GM18867 (cell line): ENCODE data around the gene PRICKLE4.

Experiments
- ATAC-seq: cut with Tn5 transposase; IDR thresholded peaks from one replicate; pipeline ENCODE4 v1.9.1; 2021; ENCODE audit warnings: mild to moderate bottlenecking, moderate library complexity; ENCODE audit not compliant: unreplicated experiment

Gene PRICKLE4

DNA sequence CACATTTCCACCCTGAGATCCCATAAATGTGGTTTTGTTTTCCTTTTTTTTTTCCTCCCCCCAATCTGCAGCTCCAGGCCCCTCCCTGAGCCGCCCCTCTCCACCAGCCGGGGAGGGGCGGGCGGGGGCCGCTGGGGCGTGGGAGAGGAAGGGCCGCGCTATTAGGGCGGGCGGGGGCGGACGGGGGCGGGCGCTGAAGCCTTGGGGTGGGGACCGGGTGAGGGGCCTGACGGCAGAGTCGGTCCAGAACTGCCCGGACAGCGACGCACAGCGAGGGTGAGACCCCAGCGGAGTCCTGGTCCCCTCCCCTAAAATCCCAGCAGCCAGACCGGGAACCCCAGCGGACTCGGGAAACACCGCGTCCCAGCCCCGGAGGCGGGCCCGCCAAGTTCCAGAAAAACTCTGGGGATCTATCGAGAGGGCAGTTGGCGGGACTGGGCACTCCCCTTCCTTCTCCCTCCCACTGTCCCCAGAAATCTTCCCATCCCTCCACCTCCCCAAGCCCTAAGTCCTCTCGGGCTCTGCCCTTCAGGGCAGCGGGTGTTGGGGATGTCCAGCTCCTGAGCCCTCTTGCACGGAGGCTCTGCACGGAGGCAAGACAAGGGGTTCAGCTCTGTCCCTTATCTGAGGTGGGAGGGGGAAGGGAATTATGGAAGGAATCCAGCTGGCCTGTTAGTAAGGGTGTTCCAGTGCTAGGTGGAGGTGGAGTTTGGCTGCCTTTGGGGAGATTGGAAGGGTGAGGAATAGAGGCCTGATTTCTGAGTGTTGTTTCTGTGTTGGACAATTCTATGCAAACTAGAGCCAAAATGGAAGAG lies at the start of gene PRICKLE4:
PRICKLE4 (plus strand) TSS at position 232 of the 815 bp plus-strand sequence. CDS start 2,692 bp downstream, outside the sequence.
- no peak for ATAC-seq

DNA sequence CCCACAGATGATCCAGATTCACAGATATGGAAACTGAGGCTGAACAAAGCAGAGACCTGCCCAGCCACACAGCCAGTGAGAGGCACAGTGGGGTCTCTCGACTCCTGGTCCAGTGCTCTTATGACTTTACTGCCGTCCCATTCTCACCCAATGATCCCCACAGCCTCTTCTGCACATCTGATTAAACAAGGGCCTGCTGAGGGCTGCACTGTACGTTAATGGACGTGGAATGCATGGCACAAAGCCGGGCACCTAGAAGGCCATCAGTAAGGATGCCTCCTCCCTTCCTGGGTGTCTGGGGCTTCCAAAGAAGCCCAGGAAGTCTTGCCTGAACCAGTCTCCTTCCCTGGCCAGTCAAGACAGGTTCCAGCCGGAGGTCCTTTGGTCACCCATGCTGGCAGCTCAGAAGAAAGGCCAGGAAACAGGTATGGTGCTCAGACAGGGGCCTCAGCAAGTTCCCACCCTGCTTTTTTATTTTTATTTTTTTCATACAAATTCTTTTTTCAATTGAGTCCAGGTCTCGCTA lies 49.0 kb upstream of the PRICKLE4 start:
- ATAC-seq, result no peak

DNA sequence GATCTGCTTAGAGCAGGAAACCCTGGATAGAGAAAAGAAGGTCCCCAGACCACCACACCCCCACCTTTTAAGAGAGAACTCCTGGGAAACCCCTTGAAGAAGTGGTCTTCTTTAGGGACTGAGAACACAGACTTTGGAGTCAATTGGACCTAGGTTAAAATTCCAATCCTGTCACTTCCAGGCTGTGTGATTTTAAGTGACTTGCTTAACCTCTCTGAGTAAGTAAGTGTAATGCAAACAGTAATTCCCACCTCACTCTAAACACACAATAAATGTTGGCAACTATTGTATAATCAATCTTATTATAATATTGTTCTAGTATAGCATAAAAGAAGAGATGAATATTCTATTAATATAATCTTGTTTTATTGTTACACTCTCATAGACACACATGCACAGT lies 48.4 kb upstream of the PRICKLE4 start:
- no peak for ATAC-seq

DNA sequence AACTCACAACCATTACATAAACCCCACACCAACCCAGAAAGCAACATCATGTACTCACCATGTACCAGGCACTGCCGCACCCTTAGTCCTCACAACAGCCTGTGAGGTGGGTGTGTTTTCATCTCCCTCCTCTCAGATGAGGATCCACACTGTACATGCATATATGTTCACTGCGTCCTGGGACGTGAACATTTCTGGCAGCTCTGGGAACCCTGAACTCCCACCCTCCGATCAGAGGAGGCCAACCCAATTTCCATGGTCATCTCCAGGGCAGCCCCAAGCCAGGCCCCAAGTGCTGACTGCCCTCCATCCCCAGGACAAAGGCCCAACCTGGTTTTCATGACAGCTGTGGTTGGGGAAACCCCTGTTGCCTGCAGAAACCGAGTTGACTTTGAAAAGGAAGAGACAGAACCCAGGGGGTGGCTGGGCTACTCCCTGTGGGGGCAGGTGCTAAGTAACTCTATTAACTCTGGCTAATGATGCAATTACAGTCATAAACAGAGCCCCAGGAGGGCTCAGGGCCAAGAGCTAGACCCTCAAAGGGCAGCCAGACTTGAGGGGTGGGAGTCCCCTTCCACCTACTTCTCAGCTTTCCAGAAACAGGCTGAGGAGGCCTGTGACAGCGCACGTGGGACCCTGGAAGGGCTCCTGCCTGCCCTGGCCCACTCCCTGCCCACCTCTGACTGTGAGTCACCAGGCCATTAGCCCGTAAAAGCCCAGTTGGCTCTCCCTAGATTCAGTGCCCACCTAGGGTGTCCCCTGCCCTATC lies 47.8 kb upstream of the PRICKLE4 start:
- ATAC-seq, result peak; percentile 28

- ATAC-seq, result no peak
Observed at GRCh38 chr6:41733360-41733706, 47.2 kb upstream of the PRICKLE4 start.

GRCh38 chr6:41733707-41734665 lies 46.6 kb upstream of the PRICKLE4 start:
- peak; percentile 49 for ATAC-seq

- ATAC-seq, result peak; percentile 22
Observed at GRCh38 chr6:41734666-41735426, 45.7 kb upstream of the PRICKLE4 start.

- ATAC-seq, result peak; percentile 48
Observed at GRCh38 chr6:41735427-41736185, 45.0 kb upstream of the PRICKLE4 start, which contains the start of gene TFEB. Gene TFEB, minus strand, starts transcription at chr6:41735608. Its CDS starts 44,395 bp downstream, at chr6:41691213.

GRCh38 chr6:41736186-41736733 lies 44.3 kb upstream of the PRICKLE4 start:
- ATAC-seq, result no peak

GRCh38 chr6:41736800-41737555 lies 43.6 kb upstream of the PRICKLE4 start:
- ATAC-seq, result no peak

- no peak for ATAC-seq
Observed at GRCh38 chr6:41737591-41738130, 42.9 kb upstream of the PRICKLE4 start.

DNA sequence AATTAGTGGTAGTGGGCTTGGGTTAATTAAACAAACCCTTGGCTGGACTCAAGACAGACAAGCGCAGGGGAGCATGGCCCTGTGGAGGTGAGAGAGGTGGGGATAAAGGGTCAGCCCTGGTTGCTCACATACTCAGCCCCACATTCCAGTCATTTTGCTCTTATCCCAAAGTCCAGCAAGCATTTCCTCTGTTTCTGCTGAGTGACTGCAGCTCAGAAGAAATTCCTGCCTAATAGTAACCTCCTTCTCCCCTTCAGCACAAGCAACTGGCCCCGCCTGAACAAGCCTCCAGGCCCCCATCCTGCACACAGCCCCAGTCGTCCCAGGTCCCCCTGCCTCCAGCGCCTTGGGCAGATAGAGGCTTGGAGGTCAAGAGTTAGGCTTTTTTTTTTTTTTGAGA lies 41.5 kb upstream of the PRICKLE4 start:
- no peak for ATAC-seq

- no peak for ATAC-seq
Observed at GRCh38 chr6:41740366-41741162, 40.0 kb upstream of the PRICKLE4 start.

DNA sequence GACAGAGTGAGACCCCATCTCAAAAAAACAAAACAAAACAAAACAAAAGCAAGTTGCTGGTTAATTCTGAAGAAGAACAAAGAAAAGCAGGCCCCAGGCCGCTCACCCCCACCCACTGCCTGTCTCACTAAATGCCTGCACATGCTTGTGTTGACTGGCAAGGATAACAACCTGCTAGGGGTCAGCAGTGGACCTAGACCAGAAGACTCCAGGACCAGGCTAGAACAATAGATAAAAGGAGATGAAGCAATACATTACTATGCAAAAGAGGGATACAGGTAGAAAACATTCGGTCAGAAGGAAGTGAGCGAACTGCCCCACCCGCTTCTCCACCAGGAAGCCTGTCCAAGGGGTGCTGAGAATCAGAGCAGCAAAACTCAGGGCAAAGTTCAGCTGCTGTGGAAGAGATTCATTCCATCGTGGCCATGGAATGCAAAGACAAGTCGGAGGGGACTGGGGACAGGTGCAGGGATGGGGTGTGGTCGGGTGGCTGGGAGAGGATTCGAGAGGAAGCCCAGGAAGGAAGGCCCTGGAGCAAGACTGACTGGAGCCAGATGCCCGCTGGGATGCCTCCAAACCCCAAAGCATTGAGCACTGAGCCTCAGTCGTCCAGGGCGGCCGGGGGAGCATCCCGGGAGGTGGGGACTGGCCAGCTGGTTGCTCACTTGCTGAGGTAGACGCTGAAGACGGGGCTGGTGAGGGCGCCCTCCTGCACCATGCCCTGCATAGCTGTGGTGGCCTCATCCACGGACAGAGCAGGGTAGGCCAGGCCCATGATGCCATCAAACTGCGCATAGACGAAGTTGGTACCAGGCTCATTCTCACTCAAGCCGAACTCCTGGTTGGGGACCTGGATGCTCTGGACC lies 38.7 kb upstream of the PRICKLE4 start:
- no peak for ATAC-seq

GRCh38 chr6:41743406-41744235 lies 37.0 kb upstream of the PRICKLE4 start:
- no peak for ATAC-seq
